Measurements from ENCODE around the gene MSANTD1.

Gene MSANTD1

GRCh38 chr4:3291411-3291968, 42.5 kb downstream of the MSANTD1 start:
- WGBS (ENCODE audit: extremely low coverage, insufficient coverage, low lambda C conversion rate): no CpG with 5 or more reads among the region's 24 CpGs

GRCh38 chr4:3291969-3292570, 43.1 kb downstream of the MSANTD1 start:
- H3K27me3 ChIP-seq (ENCODE audit: insufficient read depth, low read length, poor library complexity): no peaks in the 10 kb centered on the region
- no peak overlapping the region for H2BK120ac ChIP-seq (ENCODE audit: low read depth, low read length)
- H3K56ac ChIP-seq (ENCODE audit: low read length): peak overlapping the region; percentile 86
- H3K23ac ChIP-seq (ENCODE audit: low read length): no peak overlapping the region
- peaks cover 4% of the 10 kb centered on the region for H3K4me1 ChIP-seq (ENCODE audit: control insufficient read depth, low read depth, low read length)
- no peak overlapping the region for H2AK5ac ChIP-seq (ENCODE audit: low read length)
- no peak overlapping the region for H2BK15ac ChIP-seq (replicated peaks; ENCODE audit: low read depth)
- peak overlapping the region; percentile 4 for H3K18ac ChIP-seq (ENCODE audit: low read length)
- H3K27ac ChIP-seq (ENCODE audit: low read depth, low read length): no peak overlapping the region
- no peak overlapping the region for H4K8ac ChIP-seq (ENCODE audit: low read depth, low read length)
- no peaks in the 10 kb centered on the region for H3K79me2 ChIP-seq (ENCODE audit: control insufficient read depth, insufficient read depth, low read length)
- no peak overlapping the region for H4K5ac ChIP-seq (ENCODE audit: low read length)
- DNase-seq: peak; percentile 42
- H3K79me1 ChIP-seq (ENCODE audit: low read length): peaks cover 2% of the 10 kb centered on the region
- no CpG with 5 or more reads among the region's 60 CpGs for WGBS (ENCODE audit: extremely low coverage, insufficient coverage, low lambda C conversion rate)
- H3K9ac ChIP-seq (ENCODE audit: low read length): peak overlapping the region; percentile 82
- H3K36me3 ChIP-seq (ENCODE audit: control insufficient read depth, insufficient read depth, low read length): no peaks in the 10 kb centered on the region
- H2BK5ac ChIP-seq (ENCODE audit: low read length): no peak overlapping the region
- H3K4me2 ChIP-seq (ENCODE audit: low read length): peak overlapping the region; percentile 93
- H3K4me3 ChIP-seq (ENCODE audit: low read length): peak overlapping the region; percentile 65
- no peak overlapping the region for H3K4ac ChIP-seq (ENCODE audit: low read depth, low read length)

More at GRCh38 chr4:3291411-3291968, 42.5 kb downstream of the MSANTD1 start:
- H3K79me1 ChIP-seq (ENCODE audit: low read length): peaks cover 2% of the 10 kb centered on the region
- H2AK5ac ChIP-seq (ENCODE audit: low read length): no peak overlapping the region
- H3K23ac ChIP-seq (ENCODE audit: low read length): no peak overlapping the region
- no peaks in the 10 kb centered on the region for H3K36me3 ChIP-seq (ENCODE audit: control insufficient read depth, insufficient read depth, low read length)
- H3K27me3 ChIP-seq (ENCODE audit: insufficient read depth, low read length, poor library complexity): no peaks in the 10 kb centered on the region
- H3K79me2 ChIP-seq (ENCODE audit: control insufficient read depth, insufficient read depth, low read length): no peaks in the 10 kb centered on the region
- H4K5ac ChIP-seq (ENCODE audit: low read length): no peak overlapping the region
- no peak overlapping the region for H2BK5ac ChIP-seq (ENCODE audit: low read length)
- peak overlapping the region; percentile 82 for H3K9ac ChIP-seq (ENCODE audit: low read length)
- peak overlapping the region; percentile 93 for H3K4me2 ChIP-seq (ENCODE audit: low read length)
- peak; percentile 67 for DNase-seq
- no peak overlapping the region for H3K4ac ChIP-seq (ENCODE audit: low read depth, low read length)
- peak overlapping the region; percentile 86 for H3K56ac ChIP-seq (ENCODE audit: low read length)
- peak overlapping the region; percentile 65 for H3K4me3 ChIP-seq (ENCODE audit: low read length)
- no peak overlapping the region for H3K18ac ChIP-seq (ENCODE audit: low read length)
- no peak overlapping the region for H4K8ac ChIP-seq (ENCODE audit: low read depth, low read length)
- H3K4me1 ChIP-seq (ENCODE audit: control insufficient read depth, low read depth, low read length): peaks cover 4% of the 10 kb centered on the region
- no peak overlapping the region for H2BK120ac ChIP-seq (ENCODE audit: low read depth, low read length)
- no peak overlapping the region for H3K27ac ChIP-seq (ENCODE audit: low read depth, low read length)
- H2BK15ac ChIP-seq (replicated peaks; ENCODE audit: low read depth): no peak overlapping the region

- no peak within 1 kb of the TSS for H2BK5ac ChIP-seq (ENCODE audit: low read length)
- peak within 1 kb of the TSS; percentile 65 for H3K4me3 ChIP-seq (ENCODE audit: low read length)
- H3K27ac ChIP-seq (ENCODE audit: low read depth, low read length): no peak within 1 kb of the TSS
- no peak within 1 kb of the TSS for H4K8ac ChIP-seq (ENCODE audit: low read depth, low read length)
- no peaks in the 10 kb centered on the region for H3K27me3 ChIP-seq (ENCODE audit: insufficient read depth, low read length, poor library complexity)
- no CpG with 5 or more reads among the region's 121 CpGs for WGBS (ENCODE audit: extremely low coverage, insufficient coverage, low lambda C conversion rate)
- H4K5ac ChIP-seq (ENCODE audit: low read length): no peak within 1 kb of the TSS
- H2BK15ac ChIP-seq (replicated peaks; ENCODE audit: low read depth): no peak within 1 kb of the TSS
- DNase-seq: peak; percentile 93
- peak within 1 kb of the TSS; percentile 91 for H3K56ac ChIP-seq (ENCODE audit: low read length)
- H3K18ac ChIP-seq (ENCODE audit: low read length): peak within 1 kb of the TSS; percentile 63
- no peaks in the 10 kb centered on the region for H3K36me3 ChIP-seq (ENCODE audit: control insufficient read depth, insufficient read depth, low read length)
- peak within 1 kb of the TSS; percentile 82 for H3K9ac ChIP-seq (ENCODE audit: low read length)
- peak within 1 kb of the TSS; percentile 25 for H3K4ac ChIP-seq (ENCODE audit: low read depth, low read length)
- no peak within 1 kb of the TSS for H2AK5ac ChIP-seq (ENCODE audit: low read length)
- peaks cover 4% of the 10 kb centered on the region for H3K4me1 ChIP-seq (ENCODE audit: control insufficient read depth, low read depth, low read length)
- H3K79me2 ChIP-seq (ENCODE audit: control insufficient read depth, insufficient read depth, low read length): no peaks in the 10 kb centered on the region
- no peak within 1 kb of the TSS for H2BK120ac ChIP-seq (ENCODE audit: low read depth, low read length)
- H3K23ac ChIP-seq (ENCODE audit: low read length): peak within 1 kb of the TSS; percentile 91
- peak within 1 kb of the TSS; percentile 93 for H3K4me2 ChIP-seq (ENCODE audit: low read length)
- H3K79me1 ChIP-seq (ENCODE audit: low read length): peaks cover 4% of the 10 kb centered on the region
Observed at GRCh38 chr4:3292571-3293400, 43.8 kb downstream of the MSANTD1 start, which contains the start of gene RGS12. TSS of gene RGS12 (plus strand) at chr4:3293021. CDS start at chr4:3316171, 23,150 bp downstream.

- peak overlapping the region; percentile 91 for H3K56ac ChIP-seq (ENCODE audit: low read length)
- no peak overlapping the region for H2BK120ac ChIP-seq (ENCODE audit: low read depth, low read length)
- peak overlapping the region; percentile 25 for H3K4ac ChIP-seq (ENCODE audit: low read depth, low read length)
- H3K9ac ChIP-seq (ENCODE audit: low read length): peak overlapping the region; percentile 71
- no CpG with 5 or more reads among the region's 42 CpGs for WGBS (ENCODE audit: extremely low coverage, insufficient coverage, low lambda C conversion rate)
- no peak overlapping the region for H2BK5ac ChIP-seq (ENCODE audit: low read length)
- H3K36me3 ChIP-seq (ENCODE audit: control insufficient read depth, insufficient read depth, low read length): no peaks in the 10 kb centered on the region
- H2BK15ac ChIP-seq (replicated peaks; ENCODE audit: low read depth): no peak overlapping the region
- no peak overlapping the region for H4K8ac ChIP-seq (ENCODE audit: low read depth, low read length)
- no peaks in the 10 kb centered on the region for H3K27me3 ChIP-seq (ENCODE audit: insufficient read depth, low read length, poor library complexity)
- peaks cover 4% of the 10 kb centered on the region for H3K4me1 ChIP-seq (ENCODE audit: control insufficient read depth, low read depth, low read length)
- no peak overlapping the region for H2AK5ac ChIP-seq (ENCODE audit: low read length)
- H3K27ac ChIP-seq (ENCODE audit: low read depth, low read length): no peak overlapping the region
- peak overlapping the region; percentile 63 for H3K18ac ChIP-seq (ENCODE audit: low read length)
- peak; percentile 23 for DNase-seq
- H3K4me2 ChIP-seq (ENCODE audit: low read length): peak overlapping the region; percentile 55
- peak overlapping the region; percentile 91 for H3K23ac ChIP-seq (ENCODE audit: low read length)
- H3K79me2 ChIP-seq (ENCODE audit: control insufficient read depth, insufficient read depth, low read length): no peaks in the 10 kb centered on the region
- peak overlapping the region; percentile 28 for H3K4me3 ChIP-seq (ENCODE audit: low read length)
- H3K79me1 ChIP-seq (ENCODE audit: low read length): peaks cover 4% of the 10 kb centered on the region
- no peak overlapping the region for H4K5ac ChIP-seq (ENCODE audit: low read length)
Observed at GRCh38 chr4:3293401-3294391, 44.7 kb downstream of the MSANTD1 start.

All from mesendoderm (in vitro differentiated cells).